Keratinocyte (primary cell): ENCODE measurements around the gene FMN2. TPM values are rescaled to one million over a fixed set of nuclear protein-coding genes. Genes with fewer than 3 reads are reported as not detected.

Experiments
- DNase-seq: peaks from one replicate; pipeline ENCODE4 v3.0.0-alpha.2; 2011; ENCODE audit warnings: low read depth, missing footprints, low spot score
- FAIRE-seq: peaks from 2 replicates; lab custom pipeline; 2011; peaks lifted over from hg19 to GRCh38; lab: Jason Lieb, UNC
- H2AFZ ChIP-seq: 2 replicates; pipeline ENCODE4 v1.6.0; 2012; ENCODE audit warnings: low read length, control low read depth, inconsistent platforms; ENCODE audit not compliant: control insufficient read depth
- H3K27ac ChIP-seq: 2 replicates; pipeline ENCODE4 v1.5.1; 2011; ENCODE audit warnings: low read length; ENCODE audit not compliant: control insufficient read depth, insufficient read depth
- H3K27me3 ChIP-seq: 3 replicates; pipeline ENCODE4 v1.6.0; 2011; ENCODE audit warnings: low read length; ENCODE audit not compliant: control insufficient read depth, insufficient read depth; ENCODE audit errors: extremely low read depth
- H3K36me3 ChIP-seq, 2 experiments: 2 replicates in 1 of 2; 3 replicates in 1 of 2; pipeline ENCODE4 v1.5.1; 2011; ENCODE audit warnings: low read length in 2 of 2, mild to moderate bottlenecking in 1 of 2; ENCODE audit not compliant: control insufficient read depth in 2 of 2, insufficient read depth in 2 of 2; ENCODE audit errors: extremely low read depth in 1 of 2
- H3K4me1 ChIP-seq: 3 replicates; pipeline ENCODE4 v1.5.1; 2011; ENCODE audit warnings: low read length; ENCODE audit not compliant: control insufficient read depth, insufficient read depth; ENCODE audit errors: extremely low read depth
- H3K4me2 ChIP-seq: 3 replicates; pipeline ENCODE4 v1.6.0; 2011; ENCODE audit warnings: low read depth, low read length; ENCODE audit not compliant: control insufficient read depth, insufficient read depth; ENCODE audit errors: extremely low read depth
- H3K4me3 ChIP-seq, 3 experiments: fragments of 200-600 bp in 1 of 3; sonication (generic) in 1 of 3; 2 replicates in 2 of 3; 3 replicates in 1 of 3; pipeline ENCODE4 v1.5.1; 2011 to 2016; ENCODE audit warnings: low read length in 3 of 3, mild to moderate bottlenecking in 3 of 3, control low read depth in 2 of 3, inconsistent platforms in 1 of 3, low read depth in 1 of 3, mixed read lengths in 1 of 3, mixed run types in 1 of 3, moderate library complexity in 1 of 3; ENCODE audit not compliant: control insufficient read depth in 2 of 3, insufficient read depth in 2 of 3; ENCODE audit errors: extremely low read depth in 1 of 3
- H3K79me2 ChIP-seq: 2 replicates; pipeline ENCODE4 v1.6.0; 2012; ENCODE audit warnings: low read length; ENCODE audit not compliant: control insufficient read depth, insufficient read depth
- H3K9ac ChIP-seq: 3 replicates; pipeline ENCODE4 v1.6.0; 2011; ENCODE audit warnings: low read length; ENCODE audit not compliant: control insufficient read depth, insufficient read depth; ENCODE audit errors: extremely low read depth
- H3K9me1 ChIP-seq: 3 replicates; pipeline ENCODE4 v1.6.0; 2011; ENCODE audit warnings: low read length; ENCODE audit not compliant: control insufficient read depth, insufficient read depth; ENCODE audit errors: extremely low read depth
- H3K9me3 ChIP-seq: 2 replicates; pipeline ENCODE4 v1.5.1; 2012; ENCODE audit warnings: low read depth, low read length; ENCODE audit not compliant: control insufficient read depth
- H4K20me1 ChIP-seq: 3 replicates; pipeline ENCODE4 v1.6.0; 2011; ENCODE audit warnings: low read length; ENCODE audit not compliant: control insufficient read depth, insufficient read depth; ENCODE audit errors: extremely low read depth
- EZH2 ChIP-seq: IDR thresholded peaks from one replicate; pipeline ENCODE4 v1.6.1; 2012; ENCODE audit warnings: inconsistent platforms, mild to moderate bottlenecking, low read length, moderate library complexity
- dilution Hi-C: fragments of 300-500 bp; cut with MboI; formaldehyde crosslinking; loops from one replicate; pipeline ENCODE4 v1.7.0; 2020; ENCODE audit warnings: low sequenced_read_pairs; ENCODE audit not compliant: extremely low pct_ligation_motif_present
- polyA plus RNA-seq, 5 experiments: library from polyadenylated mRNA; depleted of rRNA in 3 of 5; stranded (reverse) in 3 of 5; stranded (forward) in 1 of 5; unstranded in 1 of 5; fragments of >200 nt; gene quantifications; 1 replicate in 1 of 5; 2 replicates in 3 of 5; 3 replicates in 1 of 5; pipeline versions ENCODE4 v1.2.1 to v1.2.3, GENCODE V29; 2011 to 2012; ENCODE audit warnings: missing spikeins in 2 of 5, low read depth in 1 of 5, low replicate concordance in 1 of 5
- TF ChIP-seq, protein P1 (sequence below), 3 experiments: IDR thresholded peaks in 1 of 3; conservative IDR thresholded peaks in 1 of 3; optimal IDR thresholded peaks in 1 of 3; 2 replicates in 2 of 3; 3 replicates in 1 of 3; pipeline versions ENCODE3 to v1.5.1; 2011; ENCODE audit warnings: low read length in 3 of 3, mild to moderate bottlenecking in 3 of 3, moderate library complexity in 2 of 3, control low read depth in 1 of 3, inconsistent platforms in 1 of 3; ENCODE audit not compliant: insufficient read depth in 2 of 3; ENCODE audit errors: extremely low read depth in 1 of 3

FMN2 gene
- polyA plus RNA-seq, 1 donor (not counting 4 experiments of a cell fraction or from before 2014, with no cell fraction given) = not detected

DNA sequence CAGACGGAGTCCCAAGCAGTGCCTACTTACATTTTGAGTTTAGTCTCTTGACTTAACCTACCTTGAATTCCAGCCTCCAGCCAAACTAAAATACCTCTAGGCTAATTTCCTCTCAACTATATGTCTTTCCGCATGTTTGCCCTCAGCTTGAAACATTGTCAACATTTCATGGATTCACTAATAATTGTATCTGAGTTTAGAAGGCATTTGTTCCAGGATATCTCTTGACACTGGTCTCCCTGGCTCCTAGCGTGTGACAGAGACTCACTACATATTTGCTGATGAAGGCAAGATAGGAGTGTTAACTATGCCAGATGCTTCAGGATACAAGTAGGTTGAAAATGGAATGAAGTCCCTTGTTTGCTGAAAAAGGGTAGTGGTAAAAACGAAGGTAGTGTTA, 384.1 kb downstream of the FMN2 start:
- H3K9me1 ChIP-seq = no peaks in the 10 kb centered on the region
- H3K4me2 ChIP-seq = no peak overlapping the region
- H2AFZ ChIP-seq = no peak overlapping the region
- no peak overlapping the region for H3K9ac ChIP-seq
- FAIRE-seq (no peak), DNase-seq (no peak)
- TF ChIP-seq EZH2 = no peak
- TF ChIP-seq, protein P1, sequence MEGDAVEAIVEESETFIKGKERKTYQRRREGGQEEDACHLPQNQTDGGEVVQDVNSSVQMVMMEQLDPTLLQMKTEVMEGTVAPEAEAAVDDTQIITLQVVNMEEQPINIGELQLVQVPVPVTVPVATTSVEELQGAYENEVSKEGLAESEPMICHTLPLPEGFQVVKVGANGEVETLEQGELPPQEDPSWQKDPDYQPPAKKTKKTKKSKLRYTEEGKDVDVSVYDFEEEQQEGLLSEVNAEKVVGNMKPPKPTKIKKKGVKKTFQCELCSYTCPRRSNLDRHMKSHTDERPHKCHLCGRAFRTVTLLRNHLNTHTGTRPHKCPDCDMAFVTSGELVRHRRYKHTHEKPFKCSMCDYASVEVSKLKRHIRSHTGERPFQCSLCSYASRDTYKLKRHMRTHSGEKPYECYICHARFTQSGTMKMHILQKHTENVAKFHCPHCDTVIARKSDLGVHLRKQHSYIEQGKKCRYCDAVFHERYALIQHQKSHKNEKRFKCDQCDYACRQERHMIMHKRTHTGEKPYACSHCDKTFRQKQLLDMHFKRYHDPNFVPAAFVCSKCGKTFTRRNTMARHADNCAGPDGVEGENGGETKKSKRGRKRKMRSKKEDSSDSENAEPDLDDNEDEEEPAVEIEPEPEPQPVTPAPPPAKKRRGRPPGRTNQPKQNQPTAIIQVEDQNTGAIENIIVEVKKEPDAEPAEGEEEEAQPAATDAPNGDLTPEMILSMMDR (optimal IDR thresholded peaks at IDR 0.05 in 1 of 3, IDR thresholded peaks at IDR 0.05 in 1 of 3, conservative IDR thresholded peaks at IDR 0.05 in 1 of 3; ENCODE audit: extremely low read depth in 1 of 3, insufficient read depth in 2 of 3, low read length in 3 of 3) = no peak
- no peak overlapping the region for H3K4me3 ChIP-seq
- no peak overlapping the region for H3K27ac ChIP-seq
- peaks cover 2% of the 10 kb centered on the region for H3K9me3 ChIP-seq
- H3K79me2 ChIP-seq = no peaks in the 10 kb centered on the region
- no peaks in the 10 kb centered on the region for H3K36me3 ChIP-seq
- H3K4me1 ChIP-seq = no peaks in the 10 kb centered on the region
- dilution Hi-C loops = no loop called here
- no peaks in the 10 kb centered on the region for H4K20me1 ChIP-seq
- H3K27me3 ChIP-seq = no peaks in the 10 kb centered on the region

GRCh38 chr1:240478536-240478935, 386.9 kb downstream of the FMN2 start:
- Histone ChIP-seq H3K79me2 (no peaks in the 10 kb centered on the region), H4K20me1 (no peaks in the 10 kb centered on the region), H3K27me3 (no peaks in the 10 kb centered on the region), H3K36me3 (no peaks in the 10 kb centered on the region), H3K27ac (no peak overlapping the region), H2AFZ (no peak overlapping the region), H3K9me3 (peaks cover 2% of the 10 kb centered on the region), H3K4me1 (no peaks in the 10 kb centered on the region), H3K4me3 (no peak overlapping the region), H3K4me2 (no peak overlapping the region), H3K9me1 (no peaks in the 10 kb centered on the region), H3K9ac (no peak overlapping the region)
- DNase-seq (no peak), FAIRE-seq (no peak)
- TF ChIP-seq EZH2 = no peak
- TF ChIP-seq, protein P1 (optimal IDR thresholded peaks at IDR 0.05 in 1 of 3, IDR thresholded peaks at IDR 0.05 in 1 of 3, conservative IDR thresholded peaks at IDR 0.05 in 1 of 3; ENCODE audit: extremely low read depth in 1 of 3, insufficient read depth in 2 of 3, low read length in 3 of 3) = no peak
- dilution Hi-C loops = no loop called here
